Stomach (tissue), 19 donors: ENCODE measurements around the gene FOXD4L6. TPM values are rescaled to one million over a fixed set of nuclear protein-coding genes. Genes with fewer than 3 reads are reported as not detected.
"Not testable (repeated sequence)": the region's sequence is repeated elsewhere in the genome, so short reads cannot be mapped to it uniquely, and the experiment has no call there.

Source experiments
- DNase-seq, 2 donors: peaks; one replicate each; pipeline versions ENCODE4 v3.0.0 to v3.0.0-alpha.2; 2013 to 2019
- H3K27ac ChIP-seq, 5 donors: fragments of 200-600 bp in 4 of 5; sonication (generic) in 4 of 5; one replicate each; pipeline ENCODE4 v1.5.1; 2013 to 2019; ENCODE audit warnings: mild to moderate bottlenecking in 1 of 5, moderate library complexity in 1 of 5
- H3K27me3 ChIP-seq, 3 donors: fragments of 200-600 bp; sonication (generic); one replicate each; pipeline ENCODE4 v1.5.1; 2017 to 2019; ENCODE audit warnings: mixed run types in 1 of 3
- H3K36me3 ChIP-seq, 4 donors: fragments of 200-600 bp; sonication (generic); 1 replicate in 3 of 4; 2 replicates in 1 of 4; pipeline ENCODE4 v1.5.1; 2016 to 2019
- H3K4me1 ChIP-seq, 4 donors: fragments of 200-600 bp; sonication (generic); one replicate each; pipeline ENCODE4 v1.5.1; 2016 to 2019
- H3K4me3 ChIP-seq, 4 donors: fragments of 200-600 bp; sonication (generic) in 3 of 4; one replicate each; pipeline ENCODE4 v1.5.1; 2016 to 2019; ENCODE audit warnings: mild to moderate bottlenecking in 1 of 4
- H3K9me3 ChIP-seq, 4 donors: fragments of 200-600 bp; sonication (generic); one replicate each; pipeline ENCODE4 v1.5.1; 2016 to 2019
- WGBS, 5 donors: extraction: QIAGEN DNeasy Blood & Tissue Kit in 3 of 5; methylation state at CpG; one replicate each; pipeline versions ENCODE4 v1.1.5 to v1.1.7; 2013 to 2018; 5-methylcytosine and 5-hydroxymethylcytosine counted together
- intact Hi-C: fragments of 100-400 bp; cut with DNase I; formaldehyde crosslinking; loops from one replicate; pipeline ENCODE4 v1.15.1; 2023; ENCODE audit warnings: low total_unique reads
- long read RNA-seq, 10 donors: transcript quantifications; one replicate each; lab custom pipeline, GENCODE V29; 2026
- polyA plus RNA-seq, 3 donors: library from polyadenylated mRNA; stranded (reverse); fragments of 200-250 nt; gene quantifications; one replicate each; pipeline ENCODE4 v1.2.3, GENCODE V29; 2013
- total RNA-seq, 5 donors: library from RNA; depleted of rRNA; stranded (reverse); fragments of >200 nt; gene quantifications; one replicate each; pipeline versions ENCODE4 v1.1.0 to v1.2.3, GENCODE V29; 2014 to 2016
- donor health status: healthy with polysubstance abuse.
- donor health status: Bipolar disorder and iron deficiency.
- donor health status: healthy.

FOXD4L6 gene
- total RNA-seq (1 to 10 TPM in 1 of 5 donors, not detected in 4; 2.3 TPM), polyA plus RNA-seq (under 1 TPM in 1 of 3 donors, not detected in 2; 0.12 TPM)
- long read RNA-seq, donor 1 = 0 reads
- long read RNA-seq, donor 2 = 0 reads
- long read RNA-seq, donor 3 = 0 reads
- long read RNA-seq, donor 4 = 0 reads
- long read RNA-seq, donor 5 = 0 reads
- long read RNA-seq, donor 6 = 0 reads
- long read RNA-seq, donor 7 = 0 reads
- long read RNA-seq, donor 8 = 0 reads
- long read RNA-seq, donor 9 = 0 reads
- long read RNA-seq, donor 10 = 0 reads

DNA sequence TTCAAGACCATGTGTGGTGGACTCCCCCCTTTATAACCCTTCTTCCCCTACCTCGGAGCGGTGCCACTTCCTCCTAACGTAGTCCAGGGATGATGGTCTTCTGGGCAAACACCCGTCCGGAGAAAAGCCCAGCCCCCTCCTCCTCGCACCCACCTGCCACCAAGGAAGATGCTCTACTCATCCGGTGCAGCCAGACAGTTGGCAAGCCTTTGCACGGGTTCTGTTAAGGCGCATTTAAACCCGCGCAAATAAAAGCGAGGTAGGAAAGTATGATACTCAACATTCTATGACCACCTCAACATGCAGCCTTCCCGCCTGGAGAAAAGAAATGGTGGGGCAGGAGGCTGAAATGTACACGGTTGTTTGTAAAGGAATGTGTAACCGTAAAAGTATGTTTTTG, at the start of gene FOXD4L6:
FOXD4L6 (minus strand) TSS at position 101 of the 400 bp plus-strand sequence. CDS start 298 bp downstream, outside the sequence.
- intact Hi-C loops, H3K27ac ChIP-seq, H3K4me3 ChIP-seq, DNase-seq, H3K36me3 ChIP-seq, H3K9me3 ChIP-seq, H3K27me3 ChIP-seq, H3K4me1 ChIP-seq: not testable (repeated sequence)
- 100% methylated on average over 1 of the region's 15 CpGs; no CpG with 5 or more reads in 3 of the 5 donors for WGBS, 5 donors

- intact Hi-C loops, H3K4me3 ChIP-seq, H3K27ac ChIP-seq, H3K4me1 ChIP-seq, H3K27me3 ChIP-seq, H3K36me3 ChIP-seq, DNase-seq, H3K9me3 ChIP-seq: not testable (repeated sequence)
- 21 to 76% (median 61%) methylated on average over 1 to 4 of the region's 4 CpGs for WGBS, 5 donors
Observed at GRCh38 chr9:41174994-41175393, 46.5 kb upstream of the FOXD4L6 start.

DNA sequence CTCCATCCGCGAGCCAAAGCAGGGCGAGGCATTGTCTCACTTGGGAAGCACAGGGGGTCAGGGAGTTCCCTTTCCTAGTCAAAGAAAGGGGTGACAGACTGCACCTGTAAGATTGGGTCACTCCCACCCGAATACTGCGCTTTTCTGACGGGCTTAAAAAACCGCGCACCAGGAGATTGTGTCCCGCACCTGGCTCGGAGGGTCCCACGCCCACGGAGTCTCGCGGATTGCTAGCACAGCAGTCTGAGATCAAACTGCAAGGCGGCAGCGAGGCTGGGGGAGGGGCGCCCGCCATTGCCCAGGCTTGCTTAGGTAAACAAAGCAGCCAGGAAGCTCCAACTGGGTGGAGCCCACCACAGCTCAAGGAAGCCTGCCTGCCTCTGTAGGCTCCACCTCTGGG, 21.6 kb upstream of the FOXD4L6 start:
- H3K36me3 ChIP-seq, DNase-seq, H3K27me3 ChIP-seq, H3K9me3 ChIP-seq, H3K4me3 ChIP-seq, intact Hi-C loops, H3K4me1 ChIP-seq, H3K27ac ChIP-seq: not testable (repeated sequence)
- WGBS, 5 donors = 85 to 96% (median 90%) methylated on average over 2 to 12 of the region's 18 CpGs

DNA sequence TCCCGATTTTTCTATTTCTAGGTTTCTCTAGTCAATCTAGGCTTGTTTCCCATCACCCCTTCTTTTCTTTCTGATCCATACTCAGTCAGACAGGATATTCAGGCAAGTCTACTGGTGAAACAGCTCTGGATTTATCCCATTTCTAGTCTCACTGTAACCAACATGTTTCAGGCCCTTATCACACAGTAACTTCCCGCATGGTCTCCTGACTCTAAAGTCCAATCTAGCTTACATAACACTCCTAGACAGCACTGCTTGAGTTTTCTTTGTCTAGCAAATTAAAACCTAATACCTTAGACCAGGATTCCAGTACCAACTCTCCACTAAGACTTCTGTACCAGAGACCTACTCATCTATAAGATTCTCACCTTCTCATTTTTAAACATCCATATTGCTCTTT, 13.4 kb upstream of the FOXD4L6 start:
- WGBS, 5 donors = 80 to 100% (median 98%) methylated on average over 2 of the region's 2 CpGs
- H3K4me1 ChIP-seq, H3K4me3 ChIP-seq, H3K27me3 ChIP-seq, intact Hi-C loops, DNase-seq, H3K27ac ChIP-seq, H3K9me3 ChIP-seq, H3K36me3 ChIP-seq: not testable (repeated sequence)

DNA sequence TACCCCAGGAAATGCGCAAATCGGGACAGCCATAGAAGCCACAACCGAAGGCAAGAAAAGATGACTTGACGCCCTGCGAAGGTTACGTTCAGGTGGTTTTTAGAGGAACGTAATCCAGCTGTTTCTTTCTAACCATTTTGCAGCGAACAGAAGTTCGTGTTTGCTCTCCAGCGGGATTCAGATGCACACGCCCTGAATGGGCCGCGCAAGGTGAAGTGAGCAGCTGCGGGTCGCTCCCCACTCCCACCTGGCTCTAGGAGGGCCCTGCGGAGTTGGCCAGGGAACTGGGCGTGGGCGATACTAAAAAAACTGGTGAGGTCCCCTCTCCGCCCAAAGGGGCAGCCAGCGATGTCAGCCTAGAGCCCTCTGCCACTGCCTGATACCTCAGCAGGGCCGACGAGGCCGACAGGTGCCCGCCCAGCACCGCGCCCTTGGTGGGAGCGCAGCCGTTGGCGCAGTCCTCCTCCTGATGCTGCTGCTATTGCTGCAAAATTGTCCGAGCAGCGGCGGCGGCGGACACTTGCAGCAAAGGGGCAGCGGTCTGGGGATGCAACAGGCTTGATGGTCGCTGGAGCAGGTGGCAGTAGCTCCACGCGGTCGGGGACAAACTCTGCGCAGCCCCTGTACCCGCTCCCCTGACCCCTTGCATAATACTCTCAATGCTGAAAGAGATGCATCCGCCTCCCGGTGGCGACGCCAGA, 1.6 kb downstream of the FOXD4L6 start:
- H3K4me3 ChIP-seq, intact Hi-C loops, DNase-seq, H3K27ac ChIP-seq, H3K9me3 ChIP-seq, H3K36me3 ChIP-seq, H3K4me1 ChIP-seq: not testable (repeated sequence)
- H3K27me3 ChIP-seq = peaks cover 0 to 17% (median 0%) of the 10 kb centered on the region in 3 donors
- 3 to 11% (median 9%) methylated on average over 8 to 9 of the region's 45 CpGs; no CpG with 5 or more reads in 2 of the 5 donors for WGBS, 5 donors

GRCh38 chr9:41125936-41126335, 2.5 kb downstream of the FOXD4L6 start:
- DNase-seq, H3K27ac ChIP-seq, intact Hi-C loops, H3K4me3 ChIP-seq, H3K4me1 ChIP-seq, H3K36me3 ChIP-seq, H3K9me3 ChIP-seq: not testable (repeated sequence)
- 4 to 40% (median 14%) methylated on average over 2 to 3 of the region's 3 CpGs for WGBS, 5 donors
- H3K27me3 ChIP-seq = peaks cover 0 to 17% (median 0%) of the 10 kb centered on the region in 3 donors

- H3K27ac ChIP-seq, intact Hi-C loops, H3K36me3 ChIP-seq, DNase-seq, H3K9me3 ChIP-seq, H3K4me1 ChIP-seq, H3K4me3 ChIP-seq: not testable (repeated sequence)
- peaks cover 0 to 18% (median 0%) of the 10 kb centered on the region in 3 donors for H3K27me3 ChIP-seq
- no CpG with 5 or more reads among the region's 21 CpGs for WGBS, 5 donors
Observed at GRCh38 chr9:41125109-41125658, 3.3 kb downstream of the FOXD4L6 start.

- DNase-seq = peak in 1 of 2 donors; percentile 1
- WGBS, 5 donors = 2 to 28% (median 21%) methylated on average over 9 to 34 of the region's 52 CpGs; no CpG with 5 or more reads in 1 of the 5 donors
- H3K4me3 ChIP-seq, H3K36me3 ChIP-seq, H3K27ac ChIP-seq, H3K4me1 ChIP-seq, H3K9me3 ChIP-seq, intact Hi-C loops: not testable (repeated sequence)
- peaks cover 0 to 20% (median 0%) of the 10 kb centered on the region in 3 donors for H3K27me3 ChIP-seq
Observed at GRCh38 chr9:41124250-41125108, 4.0 kb downstream of the FOXD4L6 start.

DNA sequence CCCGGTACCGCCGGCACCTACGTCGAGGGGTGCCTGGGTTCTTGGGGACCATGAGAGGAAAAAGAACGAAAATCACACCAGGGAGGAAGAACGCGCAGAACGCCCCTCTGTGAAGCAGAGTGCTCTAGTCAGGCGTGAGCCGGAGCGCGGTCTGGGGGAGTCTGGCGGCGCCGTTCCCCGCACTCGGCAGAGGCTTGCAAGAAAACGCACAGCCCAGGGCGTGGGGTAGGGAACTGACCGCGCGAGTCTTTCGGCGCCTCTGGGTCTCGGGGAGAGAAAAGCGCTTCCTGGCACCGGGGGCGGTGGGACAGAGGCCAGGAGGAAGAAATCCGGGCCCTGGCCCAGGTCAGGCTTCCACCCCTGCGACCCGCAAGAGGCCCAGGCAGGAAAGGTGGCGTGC, 4.7 kb downstream of the FOXD4L6 start:
- H3K4me1 ChIP-seq = not testable (repeated sequence)
- 0 to 2% (median 1%) methylated on average over 9 to 11 of the region's 33 CpGs; no CpG with 5 or more reads in 2 of the 5 donors for WGBS, 5 donors

GRCh38 chr9:41123396-41123795, 5.1 kb downstream of the FOXD4L6 start:
- intact Hi-C loops, H3K4me3 ChIP-seq, DNase-seq, H3K4me1 ChIP-seq, H3K9me3 ChIP-seq, H3K36me3 ChIP-seq, H3K27ac ChIP-seq: not testable (repeated sequence)
- peaks cover 0 to 25% (median 0%) of the 10 kb centered on the region in 3 donors for H3K27me3 ChIP-seq
- 6 to 10% methylated on average over 8 of the region's 32 CpGs; no CpG with 5 or more reads in 3 of the 5 donors for WGBS, 5 donors

More for the DNA sequence above, 4.7 kb downstream of the FOXD4L6 start:
- intact Hi-C loops, H3K27ac ChIP-seq, H3K36me3 ChIP-seq, H3K4me3 ChIP-seq, H3K9me3 ChIP-seq, DNase-seq: not testable (repeated sequence)
- peaks cover 0 to 25% (median 0%) of the 10 kb centered on the region in 3 donors for H3K27me3 ChIP-seq

DNA sequence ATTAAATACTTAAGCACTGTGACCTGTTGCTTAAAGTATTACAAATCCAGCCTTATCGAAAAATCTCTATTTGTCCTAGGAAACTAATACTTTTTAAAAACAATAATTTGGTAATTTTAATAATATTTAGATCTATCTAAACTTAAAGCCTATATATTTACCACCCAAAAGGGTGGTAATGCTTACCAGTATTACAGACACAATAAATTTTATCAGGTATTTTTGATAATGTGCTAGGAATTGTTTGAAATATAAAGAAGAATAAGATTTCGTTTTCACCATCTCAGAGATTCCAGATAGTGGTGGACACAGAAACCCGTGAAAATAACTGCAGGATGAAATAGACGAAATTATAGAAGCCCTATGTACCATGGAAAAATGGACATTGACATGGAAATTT, 7.8 kb downstream of the FOXD4L6 start:
- H3K36me3 ChIP-seq, H3K27ac ChIP-seq, DNase-seq, intact Hi-C loops, H3K9me3 ChIP-seq, H3K4me3 ChIP-seq, H3K4me1 ChIP-seq: not testable (repeated sequence)
- H3K27me3 ChIP-seq = peaks cover 0 to 21% (median 0%) of the 10 kb centered on the region in 3 donors
- WGBS, 5 donors = 44 to 46% methylated on average over 4 of the region's 4 CpGs; no CpG with 5 or more reads in 3 of the 5 donors
